ENCODE measurements around the gene MARK1. TPM values are rescaled to one million over a fixed set of nuclear protein-coding genes. Genes with fewer than 3 reads are reported as not detected.
"Not testable (repeated sequence)": the region's sequence is repeated elsewhere in the genome, so short reads cannot be mapped to it uniquely, and the experiment has no call there.

MARK1 gene
- total RNA-seq, 1 donor, result 0.72 TPM

GRCh38 chr1:220594356-220594755, 66.4 kb downstream of the MARK1 start:
- no peak overlapping the region for H3K27ac ChIP-seq (ENCODE audit: low read depth, low read length)
- H3K4me3 ChIP-seq (ENCODE audit: insufficient read depth, low read length), result no peak overlapping the region
- no peaks in the 10 kb centered on the region for H4K20me1 ChIP-seq (ENCODE audit: insufficient read depth, low read length)
- no peaks in the 10 kb centered on the region for H3K36me3 ChIP-seq (ENCODE audit: insufficient read depth, low read length)
- no peak for DNase-seq (ENCODE audit: insufficient read length, low spot score, missing footprints)
- H3K27me3 ChIP-seq (ENCODE audit: insufficient read depth, low read length), result no peaks in the 10 kb centered on the region
- H3K9me3 ChIP-seq (ENCODE audit: low read depth, low read length), result no peaks in the 10 kb centered on the region
- H2AFZ ChIP-seq (ENCODE audit: low read length), result no peak overlapping the region
- H3K4me1 ChIP-seq (ENCODE audit: insufficient read depth, low read length), result no peaks in the 10 kb centered on the region
- TF ChIP-seq CTCF (IDR thresholded peaks at IDR 0.05; ENCODE audit: extremely low read depth, low read depth, low read length), result no peak
- H3K4me2 ChIP-seq (ENCODE audit: insufficient read depth, low read length), result no peak overlapping the region
- H3K79me2 ChIP-seq (ENCODE audit: insufficient read depth, low read length), result no peaks in the 10 kb centered on the region

- no peak overlapping the region for H3K27ac ChIP-seq (ENCODE audit: low read depth, low read length)
- no peak overlapping the region for H3K4me3 ChIP-seq (ENCODE audit: insufficient read depth, low read length)
- no peaks in the 10 kb centered on the region for H3K27me3 ChIP-seq (ENCODE audit: insufficient read depth, low read length)
- TF ChIP-seq CTCF (IDR thresholded peaks at IDR 0.05; ENCODE audit: extremely low read depth, low read depth, low read length), result no peak
- no peaks in the 10 kb centered on the region for H3K36me3 ChIP-seq (ENCODE audit: insufficient read depth, low read length)
- DNase-seq (ENCODE audit: insufficient read length, low spot score, missing footprints), result no peak
- H3K4me1 ChIP-seq (ENCODE audit: insufficient read depth, low read length), result no peaks in the 10 kb centered on the region
- no peaks in the 10 kb centered on the region for H4K20me1 ChIP-seq (ENCODE audit: insufficient read depth, low read length)
- no peaks in the 10 kb centered on the region for H3K79me2 ChIP-seq (ENCODE audit: insufficient read depth, low read length)
- H2AFZ ChIP-seq (ENCODE audit: low read length), result no peak overlapping the region
- H3K9me3 ChIP-seq (ENCODE audit: low read depth, low read length), result no peaks in the 10 kb centered on the region
- no peak overlapping the region for H3K4me2 ChIP-seq (ENCODE audit: insufficient read depth, low read length)
Observed at GRCh38 chr1:220595179-220595578, 67.2 kb downstream of the MARK1 start.

GRCh38 chr1:220604926-220605325, 77.0 kb downstream of the MARK1 start:
- H3K4me3 ChIP-seq (ENCODE audit: insufficient read depth, low read length), result no peak overlapping the region
- no peak overlapping the region for H3K4me2 ChIP-seq (ENCODE audit: insufficient read depth, low read length)
- no peaks in the 10 kb centered on the region for H3K27me3 ChIP-seq (ENCODE audit: insufficient read depth, low read length)
- no peaks in the 10 kb centered on the region for H3K36me3 ChIP-seq (ENCODE audit: insufficient read depth, low read length)
- no peaks in the 10 kb centered on the region for H3K79me2 ChIP-seq (ENCODE audit: insufficient read depth, low read length)
- no peaks in the 10 kb centered on the region for H3K9me3 ChIP-seq (ENCODE audit: low read depth, low read length)
- H3K4me1 ChIP-seq (ENCODE audit: insufficient read depth, low read length), result no peaks in the 10 kb centered on the region
- DNase-seq (ENCODE audit: insufficient read length, low spot score, missing footprints), result no peak
- no peak overlapping the region for H3K27ac ChIP-seq (ENCODE audit: low read depth, low read length)
- H2AFZ ChIP-seq (ENCODE audit: low read length), result no peak overlapping the region
- TF ChIP-seq CTCF (IDR thresholded peaks at IDR 0.05; ENCODE audit: extremely low read depth, low read depth, low read length), result no peak
- H4K20me1 ChIP-seq (ENCODE audit: insufficient read depth, low read length), result no peaks in the 10 kb centered on the region

- not testable (repeated sequence) for H3K27ac ChIP-seq (ENCODE audit: low read depth, low read length)
Observed at GRCh38 chr1:220605651-220606050, 77.7 kb downstream of the MARK1 start.

GRCh38 chr1:220611100-220611499, 83.2 kb downstream of the MARK1 start:
- H3K27me3 ChIP-seq (ENCODE audit: insufficient read depth, low read length); H3K4me3 ChIP-seq (ENCODE audit: insufficient read depth, low read length); H3K4me2 ChIP-seq (ENCODE audit: insufficient read depth, low read length); H3K27ac ChIP-seq (ENCODE audit: low read depth, low read length); H2AFZ ChIP-seq (ENCODE audit: low read length); H3K4me1 ChIP-seq (ENCODE audit: insufficient read depth, low read length); DNase-seq (ENCODE audit: insufficient read length, low spot score, missing footprints); H4K20me1 ChIP-seq (ENCODE audit: insufficient read depth, low read length); H3K36me3 ChIP-seq (ENCODE audit: insufficient read depth, low read length); H3K79me2 ChIP-seq (ENCODE audit: insufficient read depth, low read length); H3K9me3 ChIP-seq (ENCODE audit: low read depth, low read length): not testable (repeated sequence)

More at GRCh38 chr1:220605651-220606050, 77.7 kb downstream of the MARK1 start:
- H3K36me3 ChIP-seq (ENCODE audit: insufficient read depth, low read length); H3K79me2 ChIP-seq (ENCODE audit: insufficient read depth, low read length); H4K20me1 ChIP-seq (ENCODE audit: insufficient read depth, low read length); DNase-seq (ENCODE audit: insufficient read length, low spot score, missing footprints); H3K4me2 ChIP-seq (ENCODE audit: insufficient read depth, low read length); H3K4me1 ChIP-seq (ENCODE audit: insufficient read depth, low read length); H3K4me3 ChIP-seq (ENCODE audit: insufficient read depth, low read length); H3K9me3 ChIP-seq (ENCODE audit: low read depth, low read length); H2AFZ ChIP-seq (ENCODE audit: low read length); H3K27me3 ChIP-seq (ENCODE audit: insufficient read depth, low read length): not testable (repeated sequence)

All from osteoblast (primary cell).